ENCODE results near the gene RUFY2. TPM values are rescaled to one million over a fixed set of nuclear protein-coding genes. Genes with fewer than 3 reads are reported as not detected.

RUFY2 gene
- total and polyA plus RNA-seq, 2 donors (not counting 3 experiments of a cell fraction or from before 2014, with no cell fraction given): 5.7 to 24.2 TPM

DNA sequence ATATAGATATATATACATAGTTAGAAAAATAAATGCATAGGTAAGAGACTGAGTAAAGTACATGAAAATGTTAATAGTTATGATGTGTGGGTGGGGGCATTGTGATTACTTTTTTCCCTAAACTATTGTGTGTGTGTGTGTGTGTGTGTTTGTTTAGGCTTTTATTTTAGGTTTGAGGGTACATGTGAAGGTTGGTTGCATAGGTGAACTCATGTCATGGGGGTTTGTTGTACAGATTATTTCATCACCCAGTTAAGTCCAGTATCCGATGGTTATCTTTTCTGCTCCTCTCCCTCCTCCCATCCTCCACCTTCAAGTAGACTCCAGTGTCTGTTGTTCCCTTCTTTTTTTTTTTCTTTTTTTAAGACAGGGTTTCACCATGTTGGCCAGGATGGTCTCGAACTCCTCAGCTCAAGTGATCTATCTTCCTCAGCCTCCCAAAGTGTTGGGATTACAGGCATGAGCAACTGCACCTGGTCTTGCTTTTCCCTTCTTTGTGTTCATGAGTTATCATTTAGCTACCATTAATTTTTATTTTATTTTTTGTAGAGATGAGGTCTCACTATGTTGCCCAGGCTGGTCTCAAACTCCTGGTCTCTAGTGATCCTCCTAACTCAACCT lies 1.9 kb upstream of the RUFY2 start:
- TF ChIP-seq MYC (IDR thresholded peaks at IDR 0.05; ENCODE audit: low read depth, low read length): no peak
- TF ChIP-seq POLR2AphosphoS5 (IDR thresholded peaks at IDR 0.05; ENCODE audit: insufficient read depth, low read depth, low read length): no peak
- TF ChIP-seq GATA2 (IDR thresholded peaks at IDR 0.05; ENCODE audit: insufficient read depth, insufficient read length, low read depth, low read length): no peak
- TF ChIP-seq, protein P1, sequence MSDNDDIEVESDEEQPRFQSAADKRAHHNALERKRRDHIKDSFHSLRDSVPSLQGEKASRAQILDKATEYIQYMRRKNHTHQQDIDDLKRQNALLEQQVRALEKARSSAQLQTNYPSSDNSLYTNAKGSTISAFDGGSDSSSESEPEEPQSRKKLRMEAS (IDR thresholded peaks at IDR 0.05; ENCODE audit: insufficient read depth, insufficient read length): no peak
- no peak for TF ChIP-seq EZH2 (IDR thresholded peaks at IDR 0.05; ENCODE audit: borderline replicate concordance, low read depth, low read length, severe bottlenecking)
- TF ChIP-seq POLR2A (IDR thresholded peaks at IDR 0.05; ENCODE audit: low read depth, low read length): no peak
- Histone ChIP-seq H3K27me3 (ENCODE audit: control insufficient read depth in 2 of 2, insufficient read depth in 2 of 2, low read length in 2 of 2) (no peaks in the 10 kb centered on the region), H4K20me1 (replicated peaks; ENCODE audit: control insufficient read depth, extremely low read depth, insufficient read depth, low read length) (peaks cover 3% of the 10 kb centered on the region), H3K9me3 (replicated peaks; ENCODE audit: control insufficient read depth, insufficient read depth, low read length) (no peaks in the 10 kb centered on the region), H3K36me3 (ENCODE audit: control insufficient read depth in 2 of 2, extremely low read depth in 1 of 2, insufficient read depth in 2 of 2, low read length in 2 of 2) (no peaks in the 10 kb centered on the region), H2AFZ (ENCODE audit: low read depth, low read length) (no peak overlapping the region), H3K4me2 (ENCODE audit: insufficient read depth, low read length) (no peak overlapping the region), H3K79me2 (ENCODE audit: control insufficient read depth, insufficient read depth, low read length) (peaks cover 28% of the 10 kb centered on the region), H3K9me1 (replicated peaks; ENCODE audit: control insufficient read depth, extremely low read depth, insufficient read depth, low read length) (no peaks in the 10 kb centered on the region), H3K9ac (replicated peaks; ENCODE audit: extremely low read depth, insufficient read depth, low read length) (no peak overlapping the region), H3K27ac (ENCODE audit: insufficient read depth, low read depth, low read length) (no peak overlapping the region), H3K4me1 (ENCODE audit: control insufficient read depth, extremely low read depth, insufficient read depth, low read length) (peaks cover 6% of the 10 kb centered on the region), H3K4me3 (replicated peaks in 1 of 3; ENCODE audit: insufficient read depth in 1 of 3, low read depth in 1 of 3, low read length in 3 of 3) (no peak overlapping the region)
- ChIA-PET CTCF (interaction anchor here (0.5 to 1.4 kb wide), 2 partner anchors 15 to 21 kb away, joined by 3 read pairs; no protein-coding TSS in a partner anchor), POLR2A (interaction anchor here (0.5 kb wide), 1 partner anchor 344 kb away, joined by 3 read pairs; no protein-coding TSS in a partner anchor)
- intact Hi-C loops (cut with micrococcal nuclease) (loop anchor here (10.0 kb wide), 1 partner anchor 316 kb away; the partner anchor contains the start of gene CCAR1), dilution Hi-C loops (cut with MboI; ENCODE audit: extremely low pct_ligation_motif_present, low sequenced_read_pairs) (no loop called here)
- DNase-seq (ENCODE audit: low read depth, low spot score) (no peak), FAIRE-seq (no peak)
- no TSS peak for BruUV-seq (replicated peaks)

All from endothelial cell of umbilical vein (primary cell).